IPS-18a (cell line): Measurements from ENCODE around the gene TSSK2.
"Not testable (repeated sequence)": the region's sequence is repeated elsewhere in the genome, so short reads cannot be mapped to it uniquely, and the experiment has no call there.

Source experiments
- H3K27ac ChIP-seq: one replicate; pipeline ENCODE4 v1.5.1; 2013; ENCODE audit warnings: low read length
- H3K27me3 ChIP-seq: one replicate; pipeline ENCODE4 v1.6.1; 2013; ENCODE audit warnings: mild to moderate bottlenecking, low read length; ENCODE audit not compliant: control insufficient read depth, insufficient read depth
- H3K36me3 ChIP-seq: one replicate; pipeline ENCODE4 v1.6.1; 2013; ENCODE audit warnings: low read depth, low read length; ENCODE audit not compliant: control insufficient read depth
- H3K4me1 ChIP-seq: one replicate; pipeline ENCODE4 v1.6.1; 2013; ENCODE audit warnings: low read depth, low read length; ENCODE audit not compliant: control insufficient read depth
- H3K4me3 ChIP-seq: one replicate; pipeline ENCODE4 v1.5.1; 2013; ENCODE audit warnings: low read length
- H3K9ac ChIP-seq: one replicate; pipeline ENCODE4 v1.6.1; 2013; ENCODE audit warnings: mild to moderate bottlenecking, low read length, moderate library complexity
- H3K9me3 ChIP-seq: one replicate; pipeline ENCODE4 v1.6.1; 2013; ENCODE audit warnings: low read depth, low read length; ENCODE audit not compliant: control insufficient read depth

Gene TSSK2

DNA sequence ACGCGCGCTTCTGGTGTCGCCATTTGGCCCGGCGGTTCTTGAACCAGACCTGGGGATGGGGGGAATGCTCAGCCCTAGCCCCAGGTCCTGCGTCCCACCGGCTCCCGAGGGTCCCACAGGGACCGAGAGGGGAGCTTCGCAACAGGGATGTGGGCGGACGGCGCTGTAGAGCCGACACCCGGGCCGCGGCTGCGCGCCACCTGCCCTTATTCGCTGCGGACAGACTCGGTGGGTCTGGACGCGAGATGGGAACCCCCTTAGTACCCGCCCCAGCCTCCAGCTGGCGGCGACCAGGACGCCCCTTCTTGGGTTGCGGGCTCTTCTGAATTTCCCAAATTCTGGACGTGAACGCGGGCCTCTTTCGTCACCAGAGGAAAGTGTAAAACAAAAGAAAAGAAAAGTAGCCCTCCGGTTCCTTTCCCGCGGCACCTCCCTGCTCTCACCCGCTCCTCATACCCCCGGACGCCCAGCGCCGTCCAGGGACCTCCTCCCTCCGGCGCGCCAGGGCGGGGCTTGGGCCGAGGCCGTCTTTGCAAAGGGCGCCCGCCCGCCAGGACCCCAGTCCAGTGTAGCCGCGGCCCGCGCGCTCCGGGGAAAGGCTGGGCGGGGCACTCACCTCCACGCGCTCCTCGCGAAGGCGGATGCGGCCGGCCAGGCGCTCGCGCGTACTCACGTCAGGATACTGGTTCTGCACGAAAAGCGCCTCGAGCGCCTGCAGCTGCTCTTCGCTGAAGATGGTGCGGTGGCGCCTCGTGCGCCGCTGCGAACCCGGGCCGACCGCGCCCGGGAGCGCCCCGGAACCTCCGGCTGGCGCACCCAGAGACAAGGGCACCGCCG lies 18.2 kb downstream of the TSSK2 start:
- peaks cover 87% of the 10 kb centered on the region for H3K27me3 ChIP-seq
- H3K9ac ChIP-seq: no peak overlapping the region
- peaks cover 3% of the 10 kb centered on the region for H3K4me1 ChIP-seq
- no peak overlapping the region for H3K27ac ChIP-seq
- H3K36me3 ChIP-seq: no peaks in the 10 kb centered on the region
- H3K9me3 ChIP-seq: no peaks in the 10 kb centered on the region
- H3K4me3 ChIP-seq: peak overlapping the region; percentile 31

DNA sequence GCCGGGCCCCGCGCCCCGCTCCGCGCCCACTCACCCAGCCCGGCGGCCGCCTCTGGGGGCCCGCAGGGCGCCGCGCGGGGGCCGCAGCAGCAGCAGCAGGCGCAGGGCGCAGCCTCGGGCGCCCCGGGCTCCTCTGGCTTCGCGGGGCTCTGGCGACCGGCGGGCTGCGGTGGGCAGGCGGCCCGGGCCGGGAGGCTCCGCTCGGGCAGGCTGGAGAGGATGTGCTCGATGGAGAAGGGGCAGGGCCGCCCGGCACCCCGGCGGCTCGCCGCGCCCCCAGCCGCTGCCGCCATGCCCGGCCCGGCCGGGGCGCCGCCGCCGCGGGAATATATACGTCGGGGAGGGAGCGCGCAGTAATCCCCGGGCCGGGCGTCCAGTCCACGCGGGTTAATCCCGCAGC lies 18.9 kb downstream of the TSSK2 start, which contains the start of gene GSC2:
GSC2 (minus strand) TSS at position 302 of the 400 bp plus-strand sequence; CDS start at position 293, 9 bp downstream.
- H3K4me3 ChIP-seq: peak within 1 kb of the TSS; percentile 31

DNA sequence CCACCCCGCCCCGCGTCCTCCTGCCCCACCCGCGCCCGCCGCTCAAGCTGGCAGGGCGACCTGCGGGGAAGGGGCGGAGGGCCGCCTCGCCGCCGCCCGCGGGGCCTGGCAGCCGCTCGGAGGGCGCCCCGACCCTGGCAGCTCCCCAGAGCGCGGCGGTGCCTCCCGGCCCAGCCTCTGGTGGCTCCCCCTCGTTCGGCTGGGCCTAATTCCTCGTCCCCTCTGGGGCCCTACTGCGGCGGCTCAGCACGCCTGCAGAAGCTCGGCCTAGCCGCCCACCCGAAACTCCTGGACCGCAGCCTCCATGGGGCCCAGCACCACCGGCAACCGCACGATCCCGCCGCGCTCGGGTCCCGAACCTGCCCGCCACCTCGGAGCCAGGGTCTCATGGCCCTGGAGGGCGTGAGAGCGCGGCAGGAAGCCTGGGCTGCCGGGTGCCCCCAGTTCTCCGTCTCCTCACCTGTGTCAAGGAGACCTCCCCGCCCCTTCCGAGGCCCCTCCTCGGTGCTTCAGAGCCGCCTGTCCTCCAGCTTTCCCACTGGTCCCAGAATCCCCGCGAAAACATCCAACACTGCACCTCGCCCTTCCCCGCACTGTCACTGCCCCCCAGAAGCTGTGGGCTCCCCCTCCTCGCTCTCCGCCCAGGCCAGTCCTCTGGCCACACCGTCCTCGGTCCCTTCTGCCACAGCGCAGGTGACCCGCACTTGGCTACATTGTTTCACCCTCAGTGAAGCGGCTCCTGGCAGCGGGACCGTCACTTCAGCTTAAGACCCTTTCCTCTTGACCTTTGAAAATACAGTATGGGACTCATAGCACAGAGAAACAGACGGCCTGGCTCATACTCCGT lies 19.6 kb downstream of the TSSK2 start:
- H3K9ac ChIP-seq: no peak overlapping the region
- H3K4me3 ChIP-seq: no peak overlapping the region
- H3K27ac ChIP-seq: no peak overlapping the region
- H3K27me3 ChIP-seq: peaks cover 80% of the 10 kb centered on the region
- H3K9me3 ChIP-seq: no peaks in the 10 kb centered on the region
- H3K36me3 ChIP-seq: no peaks in the 10 kb centered on the region
- H3K4me1 ChIP-seq: peaks cover 3% of the 10 kb centered on the region

More for the DNA sequence above, 18.9 kb downstream of the TSSK2 start, which contains the start of gene GSC2:
- Histone ChIP-seq H3K27ac (no peak within 1 kb of the TSS), H3K27me3 (peaks cover 87% of the 10 kb centered on the region), H3K9me3 (no peaks in the 10 kb centered on the region), H3K36me3 (no peaks in the 10 kb centered on the region), H3K9ac (no peak within 1 kb of the TSS), H3K4me1 (peaks cover 3% of the 10 kb centered on the region)

DNA sequence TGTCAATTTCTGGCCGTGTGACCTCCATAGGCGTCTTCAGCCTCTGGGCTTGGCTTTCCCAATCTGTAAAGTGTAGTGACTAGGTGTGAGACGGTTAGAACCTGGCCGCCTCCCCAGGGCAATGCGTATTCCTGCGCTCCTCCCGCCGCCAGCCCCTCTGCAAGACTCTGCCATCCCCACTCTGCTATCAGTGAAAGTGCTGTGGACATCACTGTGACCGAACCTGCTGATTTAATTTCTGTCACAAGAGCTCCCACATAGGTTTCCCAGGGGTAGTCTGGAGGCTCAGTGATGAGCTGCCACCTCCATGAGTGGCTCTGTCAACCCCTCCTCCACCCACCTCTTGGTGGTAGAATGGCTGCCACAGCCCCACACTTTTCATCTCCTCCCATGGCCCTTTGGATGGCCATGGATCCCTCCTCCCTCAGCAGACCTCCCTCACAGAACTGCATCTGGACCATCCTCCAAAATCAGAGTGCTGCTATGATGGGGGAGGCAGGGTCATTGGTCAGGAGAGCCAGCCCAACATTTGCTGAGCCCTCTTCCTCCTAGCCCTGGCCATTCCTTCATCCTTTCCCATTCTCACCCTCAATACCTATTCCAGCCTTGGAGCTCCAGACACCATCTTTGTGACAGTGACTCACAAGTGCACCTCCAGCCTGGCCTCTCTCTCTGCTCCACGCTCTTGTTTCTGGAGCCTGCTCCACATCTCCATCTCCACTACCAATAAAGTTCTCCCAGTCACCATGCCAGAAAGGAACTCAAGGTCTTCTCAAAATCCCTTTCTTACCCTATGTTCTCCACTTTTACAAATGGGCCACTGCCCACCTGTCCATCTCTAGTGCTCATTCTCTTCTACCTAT lies 20.5 kb downstream of the TSSK2 start:
- Histone ChIP-seq H3K4me3 (no peak overlapping the region), H3K4me1 (peaks cover 3% of the 10 kb centered on the region), H3K9ac (no peak overlapping the region), H3K9me3 (no peaks in the 10 kb centered on the region), H3K36me3 (no peaks in the 10 kb centered on the region), H3K27me3 (peaks cover 72% of the 10 kb centered on the region), H3K27ac (no peak overlapping the region)

DNA sequence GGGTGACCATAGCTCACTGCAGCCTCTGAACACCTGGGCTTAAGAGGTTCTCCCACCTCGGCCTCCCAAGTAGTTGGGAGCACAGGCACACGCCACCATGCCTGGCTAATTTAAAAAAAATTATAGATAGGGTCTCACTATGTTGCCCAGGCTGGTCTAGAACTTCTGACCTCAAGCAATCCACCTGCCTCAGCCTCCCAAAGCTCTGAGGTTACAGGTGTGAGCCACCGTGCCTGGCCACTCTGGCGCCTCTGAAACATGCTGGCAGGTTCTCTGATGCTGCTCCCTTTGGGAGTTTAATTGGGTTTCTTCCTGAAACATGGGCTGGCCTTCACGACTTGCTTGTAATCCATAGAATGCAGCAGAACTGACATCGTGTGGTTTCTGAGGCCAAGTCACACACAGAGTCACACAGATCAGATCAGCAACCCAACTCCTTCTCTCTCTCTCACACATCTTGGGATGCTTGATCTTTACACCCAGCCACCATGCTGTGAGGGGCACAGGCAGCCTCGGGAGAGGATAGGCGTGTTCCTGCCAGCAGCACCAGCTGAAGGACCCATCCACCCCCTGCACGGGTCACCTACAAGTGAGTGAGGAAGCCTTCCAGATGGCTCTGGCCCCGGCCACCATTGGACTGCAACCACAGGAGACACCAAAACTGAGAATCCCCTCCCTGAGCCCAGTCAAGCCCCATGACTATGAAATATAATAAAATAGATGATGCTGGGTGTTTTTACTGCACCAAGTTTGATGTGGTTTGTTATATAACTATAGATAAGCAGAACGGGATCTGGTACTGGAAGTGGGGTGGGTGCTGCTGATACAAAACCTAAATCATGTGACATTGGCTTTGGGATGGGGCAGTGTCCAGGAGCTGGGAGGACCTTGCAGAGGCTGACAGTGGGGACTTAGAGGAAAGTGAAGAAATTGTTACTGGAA lies 22.1 kb downstream of the TSSK2 start:
- H3K27me3 ChIP-seq: peaks cover 55% of the 10 kb centered on the region

DNA sequence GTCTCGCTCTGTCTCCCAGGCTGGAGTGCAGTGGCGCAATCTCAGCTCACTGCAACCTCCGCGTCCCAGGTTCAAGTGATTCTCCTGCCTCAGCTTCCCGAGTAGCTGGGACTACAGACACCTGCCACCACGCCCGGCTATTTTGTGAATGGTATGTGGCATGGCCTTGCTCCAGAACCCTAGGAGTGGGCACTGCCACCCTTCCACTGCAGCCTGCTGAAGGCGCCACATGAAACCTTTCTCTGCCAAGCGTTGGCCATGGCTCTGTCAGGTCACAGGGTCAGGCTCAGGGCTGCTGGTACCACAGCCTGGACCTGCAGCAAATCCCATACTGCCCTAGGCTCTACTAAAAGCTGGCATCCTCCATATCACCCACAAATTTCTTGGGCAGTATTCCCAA lies 25.0 kb downstream of the TSSK2 start:
- H3K4me1 ChIP-seq, H3K9me3 ChIP-seq, H3K9ac ChIP-seq, H3K36me3 ChIP-seq, H3K4me3 ChIP-seq, H3K27ac ChIP-seq: not testable (repeated sequence)
- peaks cover 28% of the 10 kb centered on the region for H3K27me3 ChIP-seq

More for the DNA sequence above, 22.1 kb downstream of the TSSK2 start:
- Histone ChIP-seq H3K9ac (no peak overlapping the region), H3K36me3 (no peaks in the 10 kb centered on the region), H3K9me3 (no peaks in the 10 kb centered on the region), H3K27ac (no peak overlapping the region), H3K4me3 (no peak overlapping the region), H3K4me1 (peaks cover 3% of the 10 kb centered on the region)

DNA sequence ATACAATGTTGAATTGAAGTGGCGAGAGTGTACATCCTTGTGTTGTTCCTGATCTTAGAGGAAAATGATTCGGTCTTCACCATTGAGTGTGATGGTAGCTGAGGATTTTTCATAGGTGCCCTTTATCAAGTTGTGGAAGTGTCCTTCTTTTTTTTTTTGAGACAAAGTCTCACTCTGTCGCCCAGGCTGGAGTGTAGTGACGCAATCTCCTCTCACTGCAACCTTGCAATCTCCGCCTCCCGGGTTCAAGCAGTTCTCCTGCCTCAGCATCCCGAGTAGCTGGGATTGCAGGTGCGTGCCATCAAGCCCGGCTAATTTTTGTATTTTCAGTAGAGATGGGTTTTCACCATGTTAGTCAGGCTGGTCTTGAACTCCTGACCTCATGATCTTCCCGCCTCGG lies 27.5 kb downstream of the TSSK2 start:
- not testable (repeated sequence) for H3K9me3 ChIP-seq, H3K27ac ChIP-seq
- peaks cover 15% of the 10 kb centered on the region for H3K27me3 ChIP-seq

DNA sequence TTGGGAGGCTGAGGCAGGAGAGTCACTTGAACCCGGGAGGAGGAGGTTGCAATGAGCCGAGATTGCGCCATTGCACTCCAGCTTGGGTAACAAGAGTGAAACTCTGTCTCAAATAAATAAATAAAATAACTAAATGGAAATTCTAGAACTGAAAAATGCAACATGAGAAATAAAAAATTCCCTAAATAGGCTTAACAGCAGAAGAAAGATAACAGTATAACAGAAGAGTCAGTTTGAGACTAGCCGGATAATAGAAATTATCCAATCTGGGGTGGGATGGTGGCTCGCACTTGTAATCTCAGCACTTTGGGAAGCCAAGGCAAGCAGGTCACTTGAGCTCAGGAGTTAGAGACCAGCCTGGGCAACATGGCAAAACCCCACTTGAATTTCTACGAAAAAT lies 33.3 kb downstream of the TSSK2 start:
- no peak overlapping the region for H3K27ac ChIP-seq
- H3K4me1 ChIP-seq: no peaks in the 10 kb centered on the region
- H3K9me3 ChIP-seq: no peaks in the 10 kb centered on the region
- H3K27me3 ChIP-seq: peaks cover 49% of the 10 kb centered on the region
- no peak overlapping the region for H3K9ac ChIP-seq
- H3K4me3 ChIP-seq: no peak overlapping the region
- H3K36me3 ChIP-seq: no peaks in the 10 kb centered on the region

More for the DNA sequence above, 27.5 kb downstream of the TSSK2 start:
- not testable (repeated sequence) for H3K9ac ChIP-seq, H3K4me1 ChIP-seq, H3K4me3 ChIP-seq, H3K36me3 ChIP-seq

DNA sequence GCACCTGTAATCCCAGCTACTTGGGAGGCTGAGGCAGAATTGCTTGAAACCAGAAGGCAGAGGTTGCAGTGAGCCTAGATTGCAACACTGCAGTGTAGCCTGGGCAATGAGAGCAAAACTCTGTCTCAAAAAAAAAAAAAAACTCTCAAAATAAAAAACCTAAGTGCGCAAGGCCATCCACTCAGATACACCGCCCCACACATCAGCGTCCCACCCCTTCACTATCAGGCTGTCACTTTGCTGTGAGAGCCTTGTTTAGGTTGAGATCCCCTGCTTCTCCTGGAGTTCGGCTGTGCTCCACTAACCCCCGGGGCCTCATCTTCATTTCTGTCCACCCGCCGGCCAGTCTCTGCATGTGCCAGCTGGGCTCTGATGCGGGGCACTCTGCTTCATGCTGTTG lies 35.3 kb downstream of the TSSK2 start:
- Histone ChIP-seq H3K4me1 (no peaks in the 10 kb centered on the region), H3K27me3 (peaks cover 64% of the 10 kb centered on the region), H3K9me3 (no peaks in the 10 kb centered on the region), H3K4me3 (no peak overlapping the region), H3K27ac (no peak overlapping the region), H3K9ac (no peak overlapping the region), H3K36me3 (no peaks in the 10 kb centered on the region)

DNA sequence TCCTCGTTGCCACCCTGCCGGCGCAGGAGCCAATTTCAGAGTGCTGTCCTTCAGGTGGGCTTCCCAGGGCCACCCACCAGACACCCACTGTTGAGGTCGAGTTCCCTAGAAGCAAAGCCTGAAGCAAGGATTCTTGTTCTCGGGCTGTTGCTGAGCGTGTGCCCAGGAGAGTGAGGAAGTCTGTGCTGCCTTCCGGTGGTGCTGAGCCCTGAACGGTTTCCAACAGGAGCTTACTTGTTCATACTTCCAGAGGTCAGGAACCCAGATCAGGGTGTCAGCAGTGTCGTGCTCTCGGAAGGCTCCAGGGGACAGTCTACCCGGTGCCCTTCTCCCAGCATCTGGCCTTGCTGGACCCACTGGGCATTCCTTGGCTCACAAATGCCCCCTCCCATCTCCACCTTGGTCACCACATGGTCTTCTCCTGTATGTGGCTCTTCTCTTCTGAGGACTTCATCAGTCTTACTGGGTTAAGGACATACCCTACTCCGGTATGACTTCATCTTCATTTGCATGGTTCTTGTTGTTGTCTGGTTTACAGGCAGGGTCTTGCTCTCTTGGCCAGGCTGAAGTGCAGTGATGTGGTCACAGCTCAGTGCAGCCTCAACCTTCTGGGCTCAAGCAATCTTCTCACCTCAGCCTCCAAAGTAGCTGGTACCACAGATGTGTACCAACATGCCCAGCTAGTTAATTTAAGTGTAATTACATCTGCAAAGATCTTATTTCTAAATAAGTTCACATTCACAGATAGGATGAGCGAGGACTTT lies 36.2 kb downstream of the TSSK2 start:
- no peak overlapping the region for H3K27ac ChIP-seq
- H3K27me3 ChIP-seq: peaks cover 56% of the 10 kb centered on the region
- no peak overlapping the region for H3K9ac ChIP-seq

More for the DNA sequence above, 36.2 kb downstream of the TSSK2 start:
- Histone ChIP-seq H3K9me3 (no peaks in the 10 kb centered on the region), H3K4me1 (peaks cover under 1% of the 10 kb centered on the region), H3K4me3 (no peak overlapping the region), H3K36me3 (no peaks in the 10 kb centered on the region)
